ENCODE results near the gene CNGA4.

The CNGA4 gene

GRCh38 chr11:6238902-6239301 is at the start of gene CNGA4:
Gene CNGA4 (plus strand): TSS chr11:6239089. CDS start chr11:6239207, 118 bp downstream.
- no peak for DNase-seq

- no peak for DNase-seq
Measured at GRCh38 chr11:6191742-6192141, 47.1 kb upstream of the CNGA4 start.

GRCh38 chr11:6194065-6194581 is 44.8 kb upstream of the CNGA4 start:
- no peak for DNase-seq

- no peak for DNase-seq
Measured at GRCh38 chr11:6196396-6196795, 42.5 kb upstream of the CNGA4 start.

GRCh38 chr11:6197466-6198200 is 41.3 kb upstream of the CNGA4 start:
- no peak for DNase-seq

GRCh38 chr11:6199174-6199810 is 39.6 kb upstream of the CNGA4 start, which contains the start of gene OR52W1:
Gene OR52W1 (plus strand): TSS chr11:6199224. CDS start chr11:6199224, 0 bp downstream.
- DNase-seq, result no peak

- no peak for DNase-seq
Measured at GRCh38 chr11:6200975-6201374, 37.9 kb upstream of the CNGA4 start.

- DNase-seq, result no peak
Measured at GRCh38 chr11:6201481-6201880, 37.4 kb upstream of the CNGA4 start.

- no peak for DNase-seq
Measured at GRCh38 chr11:6202041-6202440, 36.8 kb upstream of the CNGA4 start.

- no peak for DNase-seq
Measured at GRCh38 chr11:6203327-6203726, 35.6 kb upstream of the CNGA4 start.

- DNase-seq, result no peak
Measured at GRCh38 chr11:6204706-6205105, 34.2 kb upstream of the CNGA4 start.

- no peak for DNase-seq
Measured at GRCh38 chr11:6205366-6205765, 33.5 kb upstream of the CNGA4 start, which contains the start of gene C11orf42. Gene C11orf42 (plus strand): TSS chr11:6205557. CDS start chr11:6205616, 59 bp downstream.

GRCh38 chr11:6206456-6207180 is 32.3 kb upstream of the CNGA4 start:
- DNase-seq, result no peak

GRCh38 chr11:6209801-6210200 is 29.1 kb upstream of the CNGA4 start:
- no peak for DNase-seq

- DNase-seq, result no peak
Measured at GRCh38 chr11:6210274-6210955, 28.5 kb upstream of the CNGA4 start.

GRCh38 chr11:6214530-6214929 is 24.4 kb upstream of the CNGA4 start:
- no peak for DNase-seq

- DNase-seq, result no peak
Measured at GRCh38 chr11:6216501-6216900, 22.4 kb upstream of the CNGA4 start.

- no peak for DNase-seq
Measured at GRCh38 chr11:6217722-6218121, 21.2 kb upstream of the CNGA4 start.

GRCh38 chr11:6219359-6219758 is 19.5 kb upstream of the CNGA4 start:
- no peak for DNase-seq

- DNase-seq, result no peak
Measured at GRCh38 chr11:6223854-6224253, 15.0 kb upstream of the CNGA4 start.

- DNase-seq, result no peak
Measured at GRCh38 chr11:6224421-6224820, 14.5 kb upstream of the CNGA4 start.

GRCh38 chr11:6225024-6225423 is 13.9 kb upstream of the CNGA4 start:
- DNase-seq, result no peak

- no peak for DNase-seq
Measured at GRCh38 chr11:6225896-6226295, 13.0 kb upstream of the CNGA4 start.
